GM19043 (cell line): ENCODE measurements around the gene IFI6.
"Not testable (repeated sequence)": the region's sequence is repeated elsewhere in the genome, so short reads cannot be mapped to it uniquely, and the experiment has no call there.

Experiments used
- ATAC-seq: cut with Tn5 transposase; IDR thresholded peaks from one replicate; pipeline ENCODE4 v1.9.1; 2021; ENCODE audit warnings: low read depth; ENCODE audit not compliant: unreplicated experiment

Gene IFI6

DNA sequence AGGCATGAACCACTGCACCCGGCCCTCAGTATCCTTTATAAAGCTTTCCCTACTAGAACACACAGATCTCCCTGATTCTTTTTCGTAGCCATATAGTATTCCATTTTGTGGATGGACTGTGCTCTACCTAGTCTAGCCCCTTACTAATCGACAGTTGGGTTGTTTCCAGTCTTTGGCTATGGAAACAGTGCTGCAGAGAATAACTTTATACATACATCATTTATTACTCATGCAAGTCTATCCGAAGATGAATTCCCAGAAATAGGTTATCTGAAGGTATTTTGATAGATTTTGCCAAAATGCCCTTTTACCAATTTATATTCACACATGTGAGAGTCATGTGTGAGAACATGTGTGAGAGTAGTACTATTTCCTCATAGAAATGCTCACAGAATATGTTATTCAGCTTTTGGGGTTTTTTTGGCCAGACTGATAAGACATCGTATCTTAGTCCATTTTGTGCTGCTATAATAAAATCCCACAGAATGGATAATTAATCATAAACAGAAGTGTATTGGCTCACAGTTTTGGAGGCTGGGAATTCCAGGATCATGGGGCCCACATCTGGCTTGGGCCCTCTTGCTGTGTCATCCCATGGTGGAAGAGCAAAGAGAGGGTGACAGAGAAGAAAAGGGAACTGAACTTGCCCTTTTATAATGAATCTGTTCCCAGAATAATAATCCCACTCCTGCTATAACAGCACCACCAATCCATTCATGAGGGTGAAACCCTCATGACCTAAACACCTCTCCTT, 19.7 kb downstream of the IFI6 start:
- ATAC-seq: no peak

DNA sequence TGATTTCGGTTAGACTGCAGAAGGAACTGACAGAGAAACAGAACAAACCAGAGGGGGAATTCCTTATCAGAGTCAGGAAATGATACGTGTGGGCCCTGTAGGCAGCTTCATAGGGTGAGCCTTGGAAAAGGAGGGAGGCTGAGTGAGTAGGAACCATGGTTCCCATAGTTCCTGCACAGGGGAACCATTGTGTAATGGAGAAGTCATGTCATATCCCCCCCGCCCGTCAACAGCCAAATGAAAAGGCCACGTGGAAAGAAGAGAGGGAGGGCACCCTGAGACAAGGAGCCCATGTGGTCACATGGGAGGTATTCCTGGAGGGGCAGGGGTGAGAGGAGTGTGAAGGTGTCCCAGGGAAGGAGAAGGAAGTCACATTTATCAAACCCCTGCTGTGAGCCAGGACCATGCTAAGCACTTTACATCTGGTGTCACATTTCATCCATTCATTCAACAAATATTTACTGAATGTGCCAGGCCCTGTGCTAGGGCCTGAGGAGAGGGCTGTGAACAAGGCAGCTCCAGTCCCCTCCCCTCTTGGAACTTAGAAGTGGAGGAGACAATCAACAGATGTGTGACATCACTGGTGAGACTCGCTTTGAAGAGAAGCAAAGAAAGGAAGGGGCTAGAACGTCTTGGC, 21.3 kb downstream of the IFI6 start:
- no peak for ATAC-seq

DNA sequence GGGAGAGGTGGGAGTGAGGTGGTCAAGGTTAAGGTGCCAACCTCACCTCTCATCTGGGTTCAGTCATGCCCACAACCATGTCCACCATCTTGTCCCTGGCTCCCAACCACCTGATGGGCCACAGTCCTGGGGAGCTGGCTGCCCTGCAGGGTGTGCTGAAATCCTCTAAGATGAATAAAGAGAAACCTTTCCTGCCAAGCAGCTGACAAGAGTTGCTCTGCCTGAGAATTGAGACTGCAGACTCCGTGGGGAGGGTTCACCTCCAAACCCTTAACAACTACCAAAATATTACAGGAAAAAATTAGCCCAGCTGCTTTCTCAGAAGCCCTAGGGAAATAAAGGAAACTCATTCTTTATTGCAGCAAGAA, 21.8 kb downstream of the IFI6 start:
- no peak for ATAC-seq

DNA sequence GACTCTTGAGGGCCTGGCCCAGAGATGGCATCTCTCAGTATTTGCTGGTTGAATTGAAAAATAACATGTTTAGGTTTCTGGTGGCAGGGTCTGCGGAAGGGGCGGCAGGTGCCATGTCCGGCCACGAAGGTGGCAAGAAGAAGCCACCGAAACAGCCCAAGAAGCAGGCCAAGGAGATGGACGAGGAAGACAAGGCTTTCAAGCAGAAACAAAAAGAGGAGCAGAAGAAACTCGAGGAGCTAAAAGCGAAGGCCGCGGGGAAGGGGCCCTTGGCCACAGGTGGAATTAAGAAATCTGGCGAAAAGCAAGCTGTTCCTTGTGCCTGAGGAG, 22.7 kb downstream of the IFI6 start:
- no peak for ATAC-seq

DNA sequence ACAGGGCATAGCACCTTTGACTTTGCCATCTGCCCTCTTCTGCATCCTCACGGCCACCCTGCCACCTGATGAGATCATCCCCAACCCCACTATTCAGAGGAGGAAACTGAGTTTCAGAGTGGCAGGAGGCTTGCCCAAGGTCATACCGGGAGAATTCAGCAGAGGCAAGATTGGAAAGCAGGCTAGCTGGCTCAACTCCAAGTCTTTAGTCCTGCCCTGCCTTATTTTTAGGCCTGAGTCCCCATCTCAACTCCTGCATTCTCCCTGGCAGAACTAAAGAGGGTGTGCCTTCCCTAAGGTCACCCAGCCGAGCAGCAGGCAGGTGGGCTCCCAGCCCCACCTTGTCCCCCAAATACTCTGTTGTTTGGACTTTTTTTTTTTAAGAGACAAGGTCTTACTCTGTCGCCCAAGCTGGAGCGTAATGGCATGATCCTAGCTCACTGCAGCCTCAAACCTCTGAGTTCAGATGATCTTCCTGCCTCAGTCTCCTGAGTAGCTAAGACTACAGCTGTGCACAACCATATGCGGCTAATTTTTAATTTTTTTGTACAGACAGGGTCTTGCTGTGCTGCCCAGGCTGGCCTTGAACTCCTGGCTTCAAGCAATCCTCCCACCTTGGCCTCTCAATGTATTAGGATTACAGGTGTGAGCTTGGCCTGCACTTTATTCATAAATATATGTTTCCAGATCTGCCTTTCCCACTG, 23.2 kb downstream of the IFI6 start:
- ATAC-seq: no peak

DNA sequence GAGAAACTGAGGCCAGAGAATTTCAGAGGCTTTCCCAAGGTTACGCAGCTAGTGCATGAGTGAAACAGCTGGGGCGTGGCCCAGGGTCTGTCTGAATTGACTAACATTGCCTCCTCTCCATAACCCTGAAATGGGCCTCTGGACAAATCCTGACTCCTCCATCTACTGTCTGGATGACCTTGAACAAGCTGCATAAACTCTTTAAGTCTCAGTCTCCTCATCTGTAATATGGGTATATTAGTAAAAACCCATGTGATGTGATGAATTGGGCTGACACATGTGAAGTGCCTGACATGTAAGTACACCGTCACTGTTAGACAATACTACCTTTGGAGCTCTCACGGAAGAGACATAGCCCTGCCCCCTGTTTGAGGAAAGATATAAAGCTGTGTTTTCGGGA, 24.7 kb downstream of the IFI6 start:
- no peak for ATAC-seq

DNA sequence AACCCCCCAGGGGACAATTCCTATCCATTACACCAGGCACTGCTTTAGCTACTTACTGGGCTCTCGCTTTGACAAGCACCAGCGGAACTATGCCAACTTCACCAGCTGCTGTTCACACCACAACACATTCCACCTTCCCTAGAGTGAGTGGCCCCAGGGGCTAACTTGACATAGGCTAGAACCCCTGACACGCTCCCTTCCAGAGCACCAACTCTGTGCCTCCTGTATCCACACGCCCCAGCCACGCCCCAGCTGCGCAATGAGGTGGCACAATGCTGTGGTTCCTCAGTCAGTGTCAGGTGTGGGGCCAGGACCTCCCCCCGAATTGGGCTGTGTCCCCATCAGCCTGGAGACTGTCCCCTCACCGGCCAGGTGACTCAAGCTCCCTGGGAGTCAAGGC, 25.3 kb downstream of the IFI6 start:
- ATAC-seq: no peak

DNA sequence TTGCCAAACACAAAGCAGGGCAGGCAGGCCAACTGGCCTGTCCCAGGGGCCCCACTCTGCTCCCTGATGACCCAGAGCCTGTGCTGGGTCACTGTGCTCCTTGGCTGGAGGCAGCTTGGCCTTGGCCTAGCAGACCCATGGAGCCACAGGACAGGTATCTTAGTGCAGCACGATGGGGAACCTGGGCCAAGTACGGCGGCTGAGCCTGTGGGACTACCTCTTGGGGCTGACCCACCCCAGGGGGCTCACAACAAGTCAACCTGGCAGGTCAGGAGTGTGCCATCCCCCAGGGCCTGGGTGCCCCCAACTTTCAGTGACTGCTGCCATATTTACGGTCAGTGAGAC, 26.9 kb downstream of the IFI6 start:
- no peak for ATAC-seq

DNA sequence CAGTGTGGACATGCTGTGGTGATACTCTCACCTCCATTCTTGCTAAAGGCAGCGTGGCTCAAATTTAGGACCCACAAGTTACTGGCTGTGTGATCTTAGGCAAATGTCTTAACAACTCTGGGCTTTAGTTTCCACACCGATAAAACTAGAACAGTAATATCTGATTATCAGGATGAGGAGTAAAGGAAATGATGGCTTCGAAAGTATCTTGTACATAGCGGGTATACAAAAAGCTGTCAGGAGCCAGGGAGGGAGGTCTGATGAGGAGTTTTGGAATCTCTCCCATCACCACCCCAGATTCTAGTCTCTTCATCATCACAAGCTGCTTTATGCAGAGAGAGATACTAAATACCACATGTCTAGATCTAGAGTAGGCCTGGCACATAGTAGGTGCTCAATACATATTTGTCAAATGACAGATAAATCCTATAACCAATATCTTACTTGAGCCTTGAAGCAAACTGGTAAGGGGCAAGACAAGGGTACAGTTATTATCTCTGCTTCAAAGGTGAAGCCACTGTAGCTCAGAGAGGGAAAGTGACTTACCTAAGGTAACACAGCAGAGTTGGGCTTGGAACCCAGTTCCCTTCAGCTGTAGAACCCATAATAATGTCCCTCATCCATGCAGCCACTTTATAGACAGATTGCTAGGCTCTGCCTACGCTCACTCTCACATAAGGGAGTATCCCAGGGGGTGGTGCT, 27.5 kb downstream of the IFI6 start:
- no peak for ATAC-seq

DNA sequence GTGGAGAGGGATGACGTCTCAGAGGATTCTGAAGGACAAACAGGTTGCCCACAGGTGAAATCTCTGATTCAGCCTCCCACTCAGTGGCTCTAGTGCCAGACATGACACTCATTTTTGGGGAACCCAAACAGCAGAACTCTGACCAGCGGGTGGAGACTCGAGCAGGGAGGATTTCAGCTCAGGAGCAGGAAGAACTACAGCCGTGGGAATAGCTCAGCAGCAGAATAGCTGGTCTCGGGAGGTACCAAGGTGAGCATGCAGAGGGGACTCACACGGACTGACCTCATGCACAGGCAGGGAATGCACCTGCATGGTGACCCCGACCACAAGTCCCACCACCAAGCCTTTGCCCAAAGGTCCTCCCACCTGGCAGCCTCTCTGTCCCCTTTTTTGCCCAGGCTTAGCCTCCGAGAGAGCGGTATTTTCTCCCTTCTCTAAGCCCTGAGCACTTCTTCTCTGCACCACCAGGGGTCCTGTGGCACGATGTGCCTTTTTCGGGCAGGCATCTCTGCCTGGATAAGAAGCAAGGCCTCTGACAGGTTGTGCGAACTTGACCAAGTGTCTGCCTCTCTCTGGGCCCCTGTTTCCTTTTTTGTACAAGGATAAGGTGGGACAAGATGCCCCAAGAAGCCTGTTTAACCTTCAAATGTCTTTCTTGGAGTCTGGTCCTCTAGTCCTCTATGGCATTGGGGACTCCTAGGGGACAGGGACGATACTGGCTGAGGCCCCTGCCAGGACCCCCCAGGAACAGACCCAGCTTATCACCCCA, 28.2 kb downstream of the IFI6 start:
- ATAC-seq: no peak

DNA sequence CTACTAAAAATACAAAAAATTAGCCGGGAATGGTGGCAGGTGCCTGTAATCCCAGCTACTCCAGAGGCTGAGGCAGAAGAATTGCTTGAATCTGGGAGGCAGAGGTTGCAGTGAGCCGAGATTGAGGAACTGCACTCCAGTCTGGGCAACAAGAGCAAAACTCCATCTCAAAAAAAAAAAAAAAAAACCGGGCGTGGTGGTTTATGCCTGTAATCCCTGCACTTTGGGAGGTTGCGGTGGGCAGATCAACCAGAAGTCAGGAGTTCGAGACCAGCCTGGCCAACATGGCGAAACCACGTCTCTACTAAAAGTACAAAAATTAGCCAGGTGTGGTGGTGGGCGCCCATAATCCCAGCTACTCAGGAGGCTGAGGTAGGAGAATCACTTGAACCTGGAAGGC, 31.5 kb downstream of the IFI6 start:
- ATAC-seq: not testable (repeated sequence)

DNA sequence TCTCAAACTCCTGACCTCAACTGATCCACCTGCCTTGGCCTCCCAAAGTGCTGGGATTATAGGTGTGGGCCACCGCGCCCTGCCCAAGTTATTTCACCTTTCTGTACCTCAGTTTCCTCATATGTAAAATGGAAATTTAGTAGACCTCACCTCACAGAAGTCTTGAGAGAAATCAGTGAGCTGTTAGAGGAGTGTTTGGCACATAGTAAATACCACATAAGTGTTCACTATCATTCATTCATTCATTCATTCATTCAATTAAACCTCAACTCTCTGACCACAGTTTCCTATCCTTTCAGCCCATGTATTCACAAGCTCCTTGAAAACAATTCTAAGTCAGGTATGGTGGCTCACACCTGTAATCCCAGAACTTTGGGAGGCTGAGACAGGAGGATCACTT, 33.2 kb downstream of the IFI6 start:
- no peak for ATAC-seq

DNA sequence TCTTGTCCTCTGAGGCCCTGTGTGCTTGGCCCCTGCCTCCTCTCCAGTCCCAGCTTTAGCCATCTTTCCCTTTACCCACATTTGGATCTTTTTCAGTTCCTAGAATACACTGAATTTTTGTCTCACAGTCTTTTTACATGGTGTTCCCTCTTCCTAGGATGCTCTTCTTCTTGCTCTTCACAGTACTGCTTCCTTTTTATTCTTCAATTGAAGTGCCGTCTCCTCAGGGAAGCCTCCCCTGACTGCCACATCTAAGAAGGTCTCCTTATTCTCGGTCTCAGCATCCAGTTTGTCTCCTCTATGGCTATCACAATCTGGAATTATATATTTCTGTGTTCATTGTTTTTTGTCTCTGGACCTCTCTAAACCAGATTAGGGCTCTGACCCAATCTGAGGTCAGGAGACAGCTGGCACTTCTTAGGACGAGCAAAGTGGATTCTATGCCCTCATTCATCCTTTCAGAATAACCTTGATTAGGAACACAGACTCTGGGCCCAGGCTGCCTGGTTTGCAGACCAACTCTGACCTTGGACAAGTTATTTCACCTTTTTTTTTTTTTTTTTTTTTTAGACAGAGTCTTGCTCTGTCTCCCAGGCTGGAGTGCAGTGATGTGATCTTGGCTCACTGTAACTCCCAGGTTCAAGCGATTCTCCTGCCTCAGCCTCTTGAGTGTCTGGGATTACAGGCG, 33.8 kb downstream of the IFI6 start:
- ATAC-seq: no peak

DNA sequence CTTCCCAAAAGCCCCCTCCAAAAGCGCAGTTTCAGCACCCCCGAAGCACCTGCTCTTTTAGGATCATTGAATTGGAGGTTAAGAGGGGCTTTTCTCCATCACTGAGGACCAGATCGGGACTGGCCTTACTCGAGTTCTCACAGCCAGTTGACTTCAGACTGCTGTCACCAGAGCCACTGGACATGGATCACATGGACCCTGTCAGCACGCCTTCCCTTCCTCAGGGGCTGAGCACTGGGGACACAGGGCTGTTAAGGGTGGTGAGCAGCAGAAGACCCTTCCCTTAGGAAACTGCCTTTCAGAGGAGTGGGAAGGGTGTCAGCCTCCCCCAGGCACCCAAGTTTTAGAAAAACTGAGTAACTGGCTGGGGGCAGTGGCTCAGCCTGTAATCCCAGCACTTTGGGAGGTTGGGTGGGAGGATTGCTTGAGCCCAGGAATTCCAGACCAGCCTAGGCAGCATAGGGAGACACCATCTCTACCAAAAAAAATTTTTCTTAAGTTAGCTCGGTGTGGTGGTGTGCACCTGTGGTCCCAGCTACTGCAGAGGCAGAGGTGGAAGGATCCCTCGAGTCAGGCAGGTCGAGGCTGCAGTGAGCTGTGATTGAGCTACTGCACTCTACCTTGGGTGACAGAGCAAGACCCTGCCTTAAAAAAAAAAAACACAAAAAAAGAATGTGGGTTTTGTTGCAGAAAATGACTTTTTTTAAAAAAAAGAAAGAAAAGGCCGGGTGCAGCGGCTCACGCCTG, 36.4 kb downstream of the IFI6 start:
- ATAC-seq: no peak

DNA sequence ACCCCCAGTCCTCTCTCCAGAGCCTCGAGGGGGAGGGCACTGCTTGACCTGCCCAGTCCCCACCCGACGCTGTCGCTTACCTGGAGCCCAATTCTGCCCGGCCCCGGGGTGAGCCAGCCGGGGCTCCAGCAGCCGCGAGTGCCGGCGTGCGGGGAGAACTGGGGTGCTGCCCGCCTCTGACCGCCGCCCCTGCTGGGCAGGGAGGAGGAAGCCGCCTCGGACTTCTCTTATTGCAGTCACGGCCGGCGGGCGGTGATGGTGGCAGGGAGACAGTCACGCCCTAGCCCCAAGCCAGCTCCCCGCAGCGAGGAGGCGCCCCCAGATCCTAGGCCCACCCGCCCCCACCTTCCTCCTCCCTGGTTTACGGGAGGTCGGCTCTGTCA, 37.0 kb downstream of the IFI6 start, which contains the start of gene FGR:
Gene FGR, minus strand, starts transcription at position 201 of the 383 bp plus-strand sequence. CDS start 11,269 bp downstream, outside the sequence.
- no peak for ATAC-seq

DNA sequence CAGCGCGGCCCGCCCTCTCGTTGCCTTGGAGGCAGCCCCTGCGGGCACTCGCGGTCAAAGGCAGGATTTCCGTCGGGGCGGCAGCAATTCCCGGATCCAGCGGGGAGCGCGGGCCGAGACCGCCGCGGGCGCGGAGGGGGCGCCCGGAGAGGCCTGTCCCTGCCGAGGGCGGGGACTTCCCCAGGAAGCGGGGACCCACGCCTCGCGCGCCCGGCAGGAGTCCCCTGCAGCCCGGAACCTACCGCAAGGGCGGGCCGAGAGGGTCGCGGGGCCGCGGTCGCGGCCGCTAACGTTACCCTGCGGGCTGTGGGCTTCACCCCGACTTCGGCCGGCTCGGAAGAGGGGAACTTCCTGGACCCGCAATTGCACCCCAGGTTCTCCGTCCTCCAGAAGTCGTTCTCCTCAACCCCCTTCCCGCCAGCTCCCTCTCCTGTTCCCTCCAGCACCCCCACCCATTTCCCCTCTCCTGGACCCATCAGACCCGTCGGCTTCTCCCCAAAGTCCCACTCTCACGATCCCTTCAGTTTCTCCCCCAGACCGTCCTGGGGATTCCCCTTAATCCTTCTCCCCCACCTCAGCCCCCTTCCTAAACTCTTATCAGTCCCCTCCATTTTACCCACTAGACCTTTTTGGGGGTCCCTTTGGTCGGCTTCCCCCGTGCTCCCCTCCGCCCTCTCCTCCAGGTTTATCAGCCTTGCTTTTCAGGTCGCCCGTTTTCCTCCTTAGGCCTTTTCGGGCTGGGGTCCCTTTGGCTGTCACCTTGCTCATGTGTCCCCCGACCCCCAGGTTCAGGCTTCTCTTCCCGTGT, 37.6 kb downstream of the IFI6 start:
- ATAC-seq: no peak

DNA sequence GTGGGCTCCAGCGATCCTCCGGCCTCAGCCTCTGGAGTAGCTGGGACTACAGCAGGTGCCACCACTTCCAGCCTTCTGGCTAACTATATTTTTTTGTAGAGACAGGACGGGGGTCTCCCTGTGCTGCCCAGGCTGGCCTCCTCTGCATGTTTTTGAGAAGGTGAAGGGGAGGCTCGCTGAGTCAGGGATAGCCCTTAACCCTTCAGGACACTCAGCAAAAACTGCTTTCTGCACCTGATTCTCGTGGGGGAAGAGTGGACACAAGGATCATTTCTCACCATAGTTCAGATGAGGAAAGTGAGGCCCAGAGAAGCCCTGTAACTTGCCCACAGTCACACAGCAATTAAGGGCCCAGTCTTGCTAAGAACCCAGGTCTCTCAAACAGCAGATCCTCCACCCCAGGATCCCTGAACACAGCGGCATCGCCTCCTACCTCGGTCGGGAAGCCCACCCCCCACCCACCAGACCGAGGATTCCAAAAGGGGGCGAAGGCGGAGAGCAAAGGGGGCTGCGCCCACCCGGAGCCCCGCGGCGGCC, 38.3 kb downstream of the IFI6 start:
- ATAC-seq: no peak

DNA sequence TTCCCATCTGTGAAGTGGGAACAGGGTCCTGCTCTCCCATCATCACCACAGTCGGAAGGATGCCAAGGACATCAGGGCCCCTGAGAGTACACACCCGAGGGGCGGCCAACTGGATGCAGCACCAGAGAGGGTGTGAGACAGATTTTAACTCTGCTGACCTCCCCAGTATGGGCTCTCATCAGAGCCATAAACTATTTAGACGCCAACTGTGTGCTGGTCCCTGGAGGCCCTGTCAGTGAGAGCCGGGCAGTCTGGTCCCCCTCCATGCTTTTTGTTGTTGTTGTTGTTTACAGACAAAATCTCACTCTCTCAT, 38.7 kb downstream of the IFI6 start:
- ATAC-seq: no peak
